LNCaP clone FGC (cell line): ENCODE data around the gene KCNQ1.

Experiments used
- DNase-seq: peaks from one replicate; pipeline ENCODE4 v3.0.0-alpha.2; 2011; ENCODE audit warnings: low read depth
- H3K4me3 ChIP-seq: 2 replicates; pipeline ENCODE4 v1.5.1; 2011; ENCODE audit warnings: mild to moderate bottlenecking, low read depth, low read length, control low read depth
- CTCF ChIP-seq: IDR thresholded peaks from 2 replicates; pipeline ENCODE4 v1.5.1; 2012; ENCODE audit warnings: mild to moderate bottlenecking; ENCODE audit not compliant: control insufficient read depth, insufficient read depth; ENCODE audit errors: extremely low read depth

KCNQ1 gene

DNA sequence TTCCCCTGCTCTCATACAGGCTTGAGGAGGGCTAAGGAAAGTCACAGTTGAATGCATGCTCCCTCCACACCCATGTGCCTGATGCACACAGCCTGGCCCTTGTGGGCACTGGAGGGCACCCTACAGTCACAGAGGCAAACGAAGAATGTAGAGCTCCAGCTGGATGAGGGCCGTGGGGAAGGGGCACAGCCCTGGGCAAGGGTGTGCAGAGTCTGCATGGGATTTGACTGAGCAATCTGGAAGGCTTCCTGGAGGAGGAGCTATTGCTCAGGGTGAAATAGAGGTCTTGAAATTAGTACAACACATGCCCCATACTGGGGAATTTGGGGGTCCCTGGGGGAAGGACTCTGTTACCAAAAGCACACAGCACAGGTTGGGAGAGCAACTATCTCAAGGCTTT is 64.0 kb downstream of the KCNQ1 start:
- no peak for DNase-seq
- no peak for TF ChIP-seq CTCF
- no peak overlapping the region for H3K4me3 ChIP-seq

GRCh38 chr11:2509481-2510001 is 64.7 kb downstream of the KCNQ1 start:
- TF ChIP-seq CTCF, result no peak
- no peak for DNase-seq
- no peak overlapping the region for H3K4me3 ChIP-seq

DNA sequence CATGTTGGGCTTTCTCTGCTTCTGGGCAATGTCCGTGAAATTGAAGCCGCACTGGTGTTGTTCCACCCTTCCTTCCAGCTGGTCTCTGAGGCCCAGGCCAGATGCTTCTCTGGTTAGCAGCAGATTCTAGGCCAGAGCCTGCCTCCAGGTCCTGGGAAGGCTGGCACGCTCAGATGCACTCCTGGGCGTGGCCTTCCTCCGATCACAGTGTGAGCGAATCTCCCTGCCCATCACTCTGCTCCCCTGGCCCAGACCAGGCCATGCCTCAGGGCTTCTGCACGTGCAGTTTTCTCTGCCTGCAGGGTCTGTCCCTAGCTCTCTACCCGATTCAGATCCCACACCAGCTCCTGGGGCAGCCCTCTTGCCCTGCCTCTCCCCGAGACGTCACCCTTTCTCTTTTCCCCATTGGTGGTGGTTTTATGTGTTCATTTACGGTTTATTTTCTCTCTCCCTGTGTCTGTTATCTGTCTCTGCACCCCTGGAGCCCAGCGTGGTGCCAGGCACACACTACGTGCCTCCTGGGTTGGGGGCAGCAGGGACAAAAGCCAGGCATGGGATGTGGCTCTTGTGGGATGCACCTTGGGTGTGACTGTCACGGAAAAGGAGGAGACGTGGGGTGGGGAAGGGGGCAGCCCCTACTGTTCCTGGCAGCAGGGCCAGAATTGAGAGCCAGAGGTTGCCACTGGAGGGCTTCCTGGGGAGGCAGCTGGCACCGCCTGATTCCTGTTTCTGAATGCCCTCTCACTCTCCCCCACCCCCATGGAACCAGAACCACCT is 66.0 kb downstream of the KCNQ1 start:
- DNase-seq, result no peak
- H3K4me3 ChIP-seq, result no peak overlapping the region
- no peak for TF ChIP-seq CTCF

GRCh38 chr11:2511421-2512369 is 66.9 kb downstream of the KCNQ1 start:
- DNase-seq, result no peak
- no peak overlapping the region for H3K4me3 ChIP-seq
- no peak for TF ChIP-seq CTCF

- DNase-seq, result no peak
- no peak overlapping the region for H3K4me3 ChIP-seq
- no peak for TF ChIP-seq CTCF
These were observed 67.9 kb downstream of the KCNQ1 start for GRCh38 chr11:2512431-2513407.

DNA sequence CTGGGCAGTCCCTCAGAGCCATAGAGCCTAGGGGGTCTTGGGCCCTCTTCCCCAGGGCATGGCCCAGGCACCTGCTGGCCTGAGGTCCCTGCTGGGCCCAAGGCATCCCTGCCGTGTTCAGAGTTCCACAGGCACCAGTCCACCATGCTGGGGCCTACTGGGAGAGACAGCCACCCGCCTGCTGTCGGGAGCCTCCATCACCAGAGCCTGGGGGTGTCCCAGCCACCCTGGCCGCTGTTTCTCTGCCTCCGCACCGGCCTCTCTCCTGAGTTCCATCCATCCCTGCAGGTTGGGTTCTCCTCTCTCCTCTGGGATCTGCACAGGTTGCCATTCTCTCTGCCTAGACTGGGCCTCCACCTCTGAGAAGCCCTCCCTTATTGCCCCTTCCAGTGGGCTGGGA is 68.6 kb downstream of the KCNQ1 start:
- DNase-seq, result no peak
- TF ChIP-seq CTCF, result no peak
- no peak overlapping the region for H3K4me3 ChIP-seq
